H54 (cell line): ENCODE results near the gene CREB3L1.

Experiments
- DNase-seq: peaks from one replicate; pipeline ENCODE4 v3.0.0; 2011; ENCODE audit warnings: low spot score, mixed read lengths; ENCODE audit not compliant: insufficient read length
- FAIRE-seq: peaks from 3 replicates; lab custom pipeline; 2011; peaks lifted over from hg19 to GRCh38; lab: Jason Lieb, UNC
- POLR2A ChIP-seq: IDR thresholded peaks from 2 replicates; pipeline ENCODE4 v1.6.1; 2011; ENCODE audit warnings: low read depth, mild to moderate bottlenecking, low read length

The CREB3L1 gene

DNA sequence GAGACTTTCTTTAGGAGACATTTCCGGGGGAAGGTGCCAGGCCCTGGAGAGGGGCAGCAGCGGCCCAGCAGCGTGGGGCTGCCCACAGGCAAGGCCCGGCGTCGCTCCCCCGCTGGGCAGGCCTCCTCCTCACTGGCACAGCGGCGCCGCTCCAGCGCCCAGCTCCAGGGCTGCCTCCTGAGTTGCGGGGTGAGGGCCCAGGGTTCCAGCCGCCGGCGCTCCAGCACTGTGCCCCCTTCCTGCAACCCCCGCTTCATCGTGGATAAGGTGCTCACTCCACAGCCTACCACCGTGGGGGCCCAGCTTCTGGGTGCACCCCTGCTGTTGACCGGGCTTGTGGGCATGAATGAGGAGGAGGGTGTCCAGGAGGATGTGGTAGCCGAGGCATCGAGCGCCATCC is 88.8 kb downstream of the CREB3L1 start:
- TF ChIP-seq POLR2A = no peak
- no peak for FAIRE-seq

DNA sequence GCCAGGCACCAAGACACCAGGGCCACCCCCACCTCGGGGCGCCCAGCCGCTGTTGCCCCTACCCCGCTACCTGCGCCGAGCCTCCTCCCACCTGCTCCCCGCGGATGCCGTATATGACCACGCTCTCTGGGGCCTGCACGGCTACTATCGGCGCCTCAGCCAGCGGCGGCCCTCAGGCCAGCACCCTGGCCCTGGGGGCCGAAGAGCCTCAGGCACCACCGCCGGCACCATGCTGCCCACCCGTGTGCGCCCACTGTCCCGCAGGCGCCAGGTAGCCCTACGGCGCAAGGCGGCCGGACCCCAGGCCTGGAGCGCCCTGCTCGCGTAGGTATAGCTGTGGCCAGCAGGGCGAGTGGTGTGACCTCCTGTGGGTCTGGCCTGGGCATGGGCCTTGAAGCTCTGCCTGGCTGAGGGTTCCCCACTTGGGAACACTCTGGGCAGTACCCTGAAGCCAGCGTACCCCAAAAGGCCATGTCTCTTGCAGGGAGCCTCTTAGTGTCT is 89.2 kb downstream of the CREB3L1 start:
- FAIRE-seq = no peak
- no peak for TF ChIP-seq POLR2A
- DNase-seq = no peak

More for the DNA sequence above, 88.8 kb downstream of the CREB3L1 start:
- no peak for DNase-seq

DNA sequence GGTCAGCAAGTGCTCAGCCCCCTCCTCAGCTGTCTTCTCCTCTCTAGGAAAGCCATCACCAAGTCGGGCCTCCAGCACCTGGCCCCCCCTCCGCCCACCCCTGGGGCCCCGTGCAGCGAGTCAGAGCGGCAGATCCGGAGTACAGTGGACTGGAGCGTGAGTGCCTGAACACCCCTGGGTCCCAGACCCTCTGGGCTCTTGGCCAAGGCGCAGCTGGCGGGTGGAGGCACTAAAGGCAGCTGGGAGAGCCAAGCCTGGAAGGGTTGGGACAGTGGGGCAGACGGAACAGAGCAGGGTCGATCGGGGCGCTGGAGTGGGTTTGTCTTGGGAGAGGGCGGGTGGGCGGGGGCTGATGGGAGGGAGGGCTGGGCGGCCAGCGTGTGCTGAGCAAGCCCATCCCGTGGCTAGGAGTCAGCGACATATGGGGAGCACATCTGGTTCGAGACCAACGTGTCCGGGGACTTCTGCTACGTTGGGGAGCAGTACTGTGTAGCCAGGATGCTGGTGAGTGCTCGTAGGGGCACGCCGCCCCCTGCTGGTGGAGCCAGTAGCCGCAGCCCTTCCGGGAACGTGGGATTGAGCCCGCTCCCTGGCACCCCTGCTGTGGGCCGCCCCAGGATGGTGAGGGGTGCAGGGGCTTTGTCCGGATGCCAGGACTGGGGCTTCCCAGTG is 89.9 kb downstream of the CREB3L1 start:
- FAIRE-seq = no peak
- no peak for TF ChIP-seq POLR2A
- DNase-seq = no peak

DNA sequence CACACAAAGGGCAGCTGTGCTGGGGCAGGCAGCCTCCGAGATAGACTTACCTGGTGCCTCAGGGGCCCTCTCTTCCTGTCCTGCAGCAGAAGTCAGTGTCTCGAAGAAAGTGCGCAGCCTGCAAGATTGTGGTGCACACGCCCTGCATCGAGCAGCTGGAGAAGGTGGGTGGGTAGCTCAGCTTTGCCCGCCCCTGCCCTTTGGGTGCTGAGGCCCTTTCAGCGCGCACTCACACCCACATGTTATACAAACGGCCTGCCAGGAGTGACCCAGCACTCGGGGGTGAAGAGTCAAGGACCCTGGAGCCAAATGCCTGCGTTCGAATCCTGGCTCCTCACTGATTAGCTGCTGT is 90.4 kb downstream of the CREB3L1 start:
- no peak for TF ChIP-seq POLR2A
- FAIRE-seq (no peak), DNase-seq (no peak)

DNA sequence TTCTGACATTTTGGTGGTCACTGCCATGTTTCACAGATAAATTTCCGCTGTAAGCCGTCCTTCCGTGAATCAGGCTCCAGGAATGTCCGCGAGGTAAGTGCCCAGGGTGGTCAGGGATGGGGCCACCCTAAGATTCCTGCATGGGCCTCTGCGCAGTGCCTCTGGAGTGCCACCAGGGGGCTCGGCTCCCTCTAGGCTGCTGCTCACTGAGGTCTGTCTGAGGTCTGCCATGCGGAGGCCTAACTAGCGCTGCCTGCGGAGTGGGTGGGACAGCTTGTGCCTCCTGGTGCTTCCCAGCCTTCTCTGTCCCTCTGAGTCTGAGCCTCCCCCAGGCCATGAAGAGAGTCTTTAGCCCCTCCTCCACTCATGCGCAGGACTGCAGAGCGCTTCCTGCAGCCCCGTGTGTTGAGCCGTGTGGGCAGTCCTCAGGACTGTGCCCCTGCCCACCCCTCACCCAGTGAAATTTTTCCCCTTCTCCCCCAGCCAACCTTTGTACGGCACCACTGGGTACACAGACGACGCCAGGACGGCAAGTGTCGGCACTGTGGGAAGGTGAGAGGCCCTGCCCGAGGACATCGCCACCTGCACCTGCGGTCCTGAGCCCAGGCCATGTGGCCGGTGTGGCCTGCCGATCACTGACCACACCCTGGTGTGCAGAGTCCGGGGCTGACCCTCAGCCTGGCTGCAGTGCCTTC is 92.1 kb downstream of the CREB3L1 start:
- FAIRE-seq (peak; percentile 80), DNase-seq (peak; percentile 98)
- no peak for TF ChIP-seq POLR2A

DNA sequence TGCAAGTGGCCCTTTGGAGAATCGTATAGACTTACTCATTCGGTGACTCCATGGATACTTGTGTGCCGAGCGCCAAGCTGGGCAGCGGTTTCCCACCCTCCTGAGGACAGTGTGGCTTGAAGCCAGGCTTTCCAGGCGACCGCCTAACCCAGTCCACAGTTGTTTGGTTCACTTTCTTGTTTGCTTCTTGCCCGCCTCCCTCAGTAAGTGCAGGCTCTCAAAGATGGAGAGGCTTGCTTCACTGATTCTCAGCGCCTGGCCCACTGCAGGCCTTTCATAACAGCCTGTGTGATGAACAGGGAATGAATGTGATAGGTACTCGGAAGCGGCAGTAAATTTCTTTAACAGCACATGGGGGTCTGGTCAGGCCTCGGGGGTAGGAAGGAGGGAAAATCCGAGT is 92.8 kb downstream of the CREB3L1 start:
- no peak for TF ChIP-seq POLR2A
- FAIRE-seq (no peak), DNase-seq (no peak)
